ENCODE results near the gene MCM10.
"Not testable (repeated sequence)": the region's sequence is repeated elsewhere in the genome, so short reads cannot be mapped to it uniquely, and the experiment has no call there.

The MCM10 gene

GRCh38 chr10:13160934-13161856, at the start of gene MCM10:
Gene MCM10 (plus strand): TSS chr10:13161558. CDS start chr10:13164203, 2,645 bp downstream.
- peak; percentile 52 to 99 (median 96) for DNase-seq

GRCh38 chr10:13113544-13113943, 47.8 kb upstream of the MCM10 start:
- DNase-seq, result no peak

GRCh38 chr10:13115832-13116803, 45.2 kb upstream of the MCM10 start:
- no peak for DNase-seq

- peak in 2 of 51 donors; percentile 3 to 9 for DNase-seq
These were observed 43.2 kb upstream of the MCM10 start for GRCh38 chr10:13117841-13118783.

GRCh38 chr10:13118784-13119410, 42.5 kb upstream of the MCM10 start:
- DNase-seq, result no peak

- no peak for DNase-seq
These were observed 40.4 kb upstream of the MCM10 start for GRCh38 chr10:13120786-13121499.

GRCh38 chr10:13121500-13121854, 39.9 kb upstream of the MCM10 start:
- DNase-seq, result no peak

GRCh38 chr10:13136651-13137050, 24.7 kb upstream of the MCM10 start:
- no peak for DNase-seq

GRCh38 chr10:13139150-13139549, 22.2 kb upstream of the MCM10 start:
- no peak for DNase-seq

GRCh38 chr10:13139676-13140075, 21.7 kb upstream of the MCM10 start:
- DNase-seq, result no peak

GRCh38 chr10:13140627-13141190, 20.6 kb upstream of the MCM10 start:
- DNase-seq, result no peak

GRCh38 chr10:13143766-13144165, 17.6 kb upstream of the MCM10 start:
- DNase-seq, result no peak

GRCh38 chr10:13144814-13145213, 16.5 kb upstream of the MCM10 start:
- no peak for DNase-seq

GRCh38 chr10:13146379-13146778, 15.0 kb upstream of the MCM10 start:
- DNase-seq, result no peak

- no peak for DNase-seq
These were observed 14.2 kb upstream of the MCM10 start for GRCh38 chr10:13147161-13147560.

- DNase-seq, result no peak
These were observed 9.1 kb upstream of the MCM10 start for GRCh38 chr10:13152296-13152695.

- DNase-seq, result not testable (repeated sequence)
These were observed 5.5 kb upstream of the MCM10 start for GRCh38 chr10:13155860-13156259.

GRCh38 chr10:13158401-13158800, 3.0 kb upstream of the MCM10 start:
- peak in 1 of 51 donors; percentile 7 for DNase-seq

- DNase-seq, result no peak
These were observed 506 bp downstream of the MCM10 start for GRCh38 chr10:13161857-13162271.
